KG1 (cell line): ENCODE data around the gene DCTN1.
"Not testable (repeated sequence)": the region's sequence is repeated elsewhere in the genome, so short reads cannot be mapped to it uniquely, and the experiment has no call there.

ENCODE experiments used
- DNase-seq: peaks from one replicate; lab custom pipeline; 2025; lab: John Stamatoyannopoulos, UW

The DCTN1 gene

GRCh38 chr2:74369976-74370375 is 10.1 kb downstream of the DCTN1 start:
- DNase-seq: no peak

- DNase-seq: no peak
Observed at GRCh38 chr2:74368499-74368898, 11.6 kb downstream of the DCTN1 start.

DNA sequence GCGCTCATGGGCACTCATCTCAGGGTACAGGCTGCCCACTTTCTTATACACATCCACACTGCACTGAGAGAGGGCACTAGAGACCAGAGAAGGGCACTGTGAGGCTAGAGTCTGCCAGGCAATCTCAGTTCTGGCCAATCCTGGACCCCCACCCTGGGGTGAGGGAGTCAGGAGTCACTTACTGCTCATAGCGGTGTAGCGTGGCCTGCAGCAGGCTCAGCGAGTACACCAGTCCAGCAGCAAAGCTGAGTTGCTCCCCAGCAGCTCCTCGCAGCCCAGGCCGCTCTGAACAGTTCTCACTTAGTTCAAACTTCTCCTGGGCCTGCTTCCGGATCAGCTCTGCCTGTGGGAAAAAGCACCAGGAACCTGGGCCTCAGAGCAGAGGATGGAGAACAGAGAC is 12.3 kb downstream of the DCTN1 start:
- no peak for DNase-seq

GRCh38 chr2:74366036-74366435 is 14.1 kb downstream of the DCTN1 start:
- DNase-seq: no peak

- DNase-seq: no peak
Observed at GRCh38 chr2:74364533-74365505, 15.3 kb downstream of the DCTN1 start.

- DNase-seq: no peak
Observed at GRCh38 chr2:74361327-74361726, 18.8 kb downstream of the DCTN1 start.

GRCh38 chr2:74357627-74358026 is 22.5 kb downstream of the DCTN1 start:
- no peak for DNase-seq

GRCh38 chr2:74349889-74350288 is 30.2 kb downstream of the DCTN1 start:
- no peak for DNase-seq

GRCh38 chr2:74347742-74348141 is 32.4 kb downstream of the DCTN1 start:
- DNase-seq: no peak

- no peak for DNase-seq
Observed at GRCh38 chr2:74347303-74347702, 32.8 kb downstream of the DCTN1 start.

DNA sequence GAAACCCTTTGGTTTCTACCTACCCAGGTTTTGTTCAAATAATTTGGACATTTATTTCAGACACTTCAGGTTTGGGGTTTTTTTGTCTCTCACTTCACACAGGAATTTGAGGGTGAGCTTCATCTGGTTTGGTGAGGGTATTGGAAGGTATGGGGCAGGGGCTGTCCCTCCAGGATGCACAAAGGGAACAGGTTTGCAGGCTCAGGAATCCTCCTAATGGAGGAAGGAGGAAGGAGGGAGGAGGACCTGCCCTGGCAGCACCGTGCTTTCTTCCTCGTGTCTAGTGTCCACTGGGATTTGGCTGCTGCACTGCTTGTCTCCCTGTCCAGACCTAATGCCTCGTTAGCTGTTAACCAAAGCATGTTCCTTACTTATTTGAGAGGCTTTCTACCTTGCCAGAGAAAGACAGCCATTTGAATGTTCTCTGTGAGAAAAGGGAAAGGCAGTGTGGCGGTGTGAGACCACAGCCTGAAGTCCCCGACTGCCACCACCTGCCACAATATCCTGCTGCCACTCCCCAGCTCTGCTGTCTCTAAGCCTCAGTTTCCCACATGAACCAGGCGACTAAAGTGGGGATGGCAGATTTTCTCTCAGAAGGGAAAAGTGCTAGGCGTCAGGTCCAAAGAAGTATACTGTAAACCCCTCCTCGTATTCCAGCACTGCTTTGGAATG is 34.7 kb downstream of the DCTN1 start:
- DNase-seq: no peak

DNA sequence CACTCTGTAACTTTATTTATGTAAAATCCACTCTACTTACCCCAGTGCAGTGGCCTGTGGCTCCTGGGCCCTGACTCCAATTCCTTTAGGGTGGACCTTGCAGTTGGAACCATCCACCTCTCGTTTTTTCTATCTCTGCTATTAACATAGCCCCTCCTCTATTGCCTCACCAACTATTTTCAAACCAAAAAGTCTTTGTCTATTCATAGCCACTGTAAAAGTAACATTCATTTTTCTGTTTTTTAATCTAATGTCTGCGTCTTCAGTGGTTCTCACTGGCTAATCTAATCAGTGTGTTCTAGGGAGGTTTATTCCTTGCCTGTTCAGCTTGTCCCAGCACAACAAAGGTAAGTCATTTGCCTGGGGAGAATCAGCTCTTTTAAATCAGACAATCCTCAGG is 36.8 kb downstream of the DCTN1 start, which contains the start of gene SLC4A5:
SLC4A5 (minus strand) TSS at position 101 of the 400 bp plus-strand sequence. CDS start 28,393 bp downstream, outside the sequence.
- no peak for DNase-seq

- DNase-seq: not testable (repeated sequence)
Observed at GRCh38 chr2:74336227-74336626, 43.9 kb downstream of the DCTN1 start.

- DNase-seq: no peak
Observed at GRCh38 chr2:74334931-74335333, 45.2 kb downstream of the DCTN1 start.

DNA sequence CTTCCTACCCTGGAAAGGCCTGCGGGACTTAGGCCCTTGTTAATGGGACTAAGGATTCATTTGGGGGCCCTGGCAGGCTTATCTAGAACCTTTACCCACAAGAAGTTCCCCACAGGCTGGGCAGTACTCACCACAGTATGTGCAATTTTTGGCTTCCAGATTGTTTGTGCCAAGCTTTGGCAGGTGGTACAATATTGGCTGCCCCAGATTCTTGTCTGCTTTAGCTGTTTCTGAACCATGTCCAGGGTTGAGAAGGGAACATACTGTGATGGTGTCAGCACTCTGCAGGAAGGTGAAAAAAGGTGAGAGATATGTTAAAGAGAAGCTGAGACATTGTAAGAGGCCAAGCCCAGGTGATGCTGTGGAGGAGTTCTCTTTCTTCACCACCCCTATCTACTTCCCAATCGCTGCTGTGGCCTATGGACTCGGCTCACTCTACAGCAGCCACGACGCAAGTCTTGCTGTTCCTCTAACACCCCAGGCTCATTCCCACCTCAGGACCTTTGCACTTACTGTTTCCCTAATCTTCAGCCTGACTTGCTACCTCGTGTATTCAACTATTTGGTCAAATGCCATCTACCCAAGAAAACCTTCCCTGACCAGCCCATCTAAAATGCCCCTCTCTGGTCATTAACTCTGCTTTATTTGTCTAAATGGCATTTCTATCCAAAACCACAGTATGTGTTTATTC is 46.1 kb downstream of the DCTN1 start:
- no peak for DNase-seq

DNA sequence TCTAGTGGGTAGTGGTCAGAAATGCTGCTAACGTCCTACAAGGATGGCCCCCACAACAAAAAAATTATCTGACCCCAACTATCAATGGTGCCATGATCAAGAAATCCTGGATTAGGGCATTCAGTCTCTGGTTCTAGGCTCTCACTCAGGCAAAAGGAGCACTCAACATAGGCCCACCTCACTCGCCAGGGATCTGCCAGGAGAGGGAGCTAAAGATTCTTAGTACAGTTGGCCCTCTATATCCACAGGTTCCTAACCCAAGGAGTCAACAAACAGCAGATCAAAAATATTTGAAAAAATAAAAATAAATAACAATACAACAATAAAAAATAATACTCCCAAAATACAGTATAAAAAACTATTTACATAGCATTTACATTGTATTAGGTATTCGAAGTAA is 46.9 kb downstream of the DCTN1 start:
- no peak for DNase-seq

- DNase-seq: no peak
Observed at GRCh38 chr2:74332550-74333174, 47.4 kb downstream of the DCTN1 start.

GRCh38 chr2:74328573-74328972 is 51.5 kb downstream of the DCTN1 start:
- no peak for DNase-seq

- DNase-seq: no peak
Observed at GRCh38 chr2:74328074-74328473, 52.0 kb downstream of the DCTN1 start.

DNA sequence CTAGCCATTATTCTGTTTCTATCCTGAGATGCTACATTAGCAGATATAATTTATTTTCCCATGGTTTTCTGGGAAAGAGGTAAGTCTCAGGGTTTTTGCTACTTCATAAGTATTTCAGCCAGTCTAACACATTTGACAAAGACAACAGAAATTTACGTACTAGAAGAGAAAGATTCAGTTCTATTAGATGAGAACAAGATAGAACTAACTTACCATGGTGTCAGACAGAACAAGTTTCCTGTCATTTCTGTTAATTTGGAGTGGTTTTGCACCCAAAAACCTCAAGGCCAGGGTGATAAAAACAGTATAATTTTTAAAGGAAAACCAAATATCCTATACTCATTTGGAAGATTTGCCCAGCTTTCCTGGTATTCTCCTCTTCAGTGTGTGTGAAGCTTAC is 52.5 kb downstream of the DCTN1 start:
- DNase-seq: no peak

DNA sequence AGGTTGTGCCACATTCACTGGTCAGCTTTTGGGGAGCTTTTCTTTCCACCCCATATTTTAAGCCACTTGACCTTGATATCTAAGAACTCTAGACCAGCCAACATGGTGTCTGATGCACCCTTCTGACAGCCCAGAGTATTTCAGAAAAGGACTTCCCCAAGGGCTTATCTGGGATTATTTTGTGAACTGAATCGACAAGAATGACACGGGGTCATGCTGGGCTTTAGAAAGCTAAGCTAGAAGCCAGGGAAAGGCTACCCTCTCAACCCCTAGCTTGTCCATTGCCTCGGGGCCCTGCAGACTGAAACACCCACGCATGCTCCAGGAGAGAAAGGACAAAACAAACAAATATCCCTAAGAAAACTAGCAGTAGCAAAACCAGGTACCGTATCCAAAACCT is 52.9 kb downstream of the DCTN1 start:
- no peak for DNase-seq

GRCh38 chr2:74325815-74326214 is 54.3 kb downstream of the DCTN1 start:
- no peak for DNase-seq
